Kidney (tissue), 14 donors: ENCODE results near the gene IKZF2. TPM values are rescaled to one million over a fixed set of nuclear protein-coding genes. Genes with fewer than 3 reads are reported as not detected.

Experiments
- DNase-seq, 5 donors: peaks; one replicate each; pipeline ENCODE4 v3.0.0-alpha.2; 2013 to 2020
- FAIRE-seq: peaks from 2 replicates; lab custom pipeline; 2012; peaks lifted over from hg19 to GRCh38; lab: Jason Lieb, UNC
- H3K27ac ChIP-seq, 2 donors: one replicate each; pipeline ENCODE4 v1.7.0; 2013; ENCODE audit warnings: low read depth in 2 of 2, low read length in 2 of 2, inconsistent platforms in 1 of 2
- H3K27me3 ChIP-seq: one replicate; pipeline ENCODE4 v1.7.1; 2013; ENCODE audit warnings: low read length, inconsistent platforms; ENCODE audit not compliant: control insufficient read depth, insufficient read depth
- H3K36me3 ChIP-seq, 3 donors: one replicate each; pipeline versions ENCODE4 v1.7.0 to v1.7.1; 2013; ENCODE audit warnings: low read length in 3 of 3, control low read depth in 1 of 3, inconsistent platforms in 1 of 3; ENCODE audit not compliant: insufficient read depth in 3 of 3, control insufficient read depth in 2 of 3
- H3K4me1 ChIP-seq, 3 donors: one replicate each; pipeline versions ENCODE4 v1.7.0 to v1.7.1; 2013; ENCODE audit warnings: low read length in 3 of 3, inconsistent platforms in 1 of 3, low read depth in 1 of 3; ENCODE audit not compliant: control insufficient read depth in 2 of 3, insufficient read depth in 2 of 3
- H3K4me3 ChIP-seq, 3 donors: one replicate each; pipeline versions ENCODE4 v1.7.0 to v1.8.1; 2013; ENCODE audit warnings: low read length in 3 of 3, control low read depth in 1 of 3, inconsistent platforms in 1 of 3
- H3K9ac ChIP-seq, 3 donors: one replicate each; pipeline versions ENCODE4 v1.7.0 to v1.7.1; 2013; ENCODE audit warnings: low read length in 3 of 3, control low read depth in 1 of 3, inconsistent platforms in 1 of 3
- H3K9me3 ChIP-seq, 3 donors: one replicate each; pipeline versions ENCODE4 v1.7.0 to v1.7.1; 2013; ENCODE audit warnings: low read length in 3 of 3, control low read depth in 1 of 3, inconsistent platforms in 1 of 3; ENCODE audit not compliant: control insufficient read depth in 2 of 3, insufficient read depth in 1 of 3
- intact Hi-C: fragments of 100-400 bp; cut with DNase I; formaldehyde crosslinking; loops from one replicate; pipeline ENCODE4 v1.11.1; 2022
- polyA plus RNA-seq: library from polyadenylated mRNA; stranded (reverse); fragments of 350-450 nt; fragmentation: Illumina TruSeq; extraction: RNeasy Lipid Tissue Mini Kit (QIAGEN cat#74804); gene quantifications from one replicate; pipeline ENCODE4 v1.2.3, GENCODE V29; 2014; ENCODE audit warnings: low read depth, low replicate concordance; ENCODE audit not compliant: insufficient read depth
- total RNA-seq: library from RNA; stranded (reverse); fragmentation: NEBNext Ultra II Directional; extraction: Animal tissue kit (Norgen Biotek cat#: 25700); gene quantifications from one replicate; pipeline ENCODE4 v1.2.1, GENCODE V29; 2021
- TF ChIP-seq, protein P1 (sequence below): IDR thresholded peaks from 3 replicates; pipeline ENCODE4 v1.5.1; 2012; ENCODE audit warnings: mild to moderate bottlenecking, moderate library complexity, borderline replicate concordance; ENCODE audit not compliant: insufficient read depth; ENCODE audit errors: extremely low read depth
- donor health status: control.
- donor health status: control.
- donor health status: control.
- donor health status: control.
- donor health status: control.
- donor health status: DM: yes; HTN: yes; CAD: no.
- donor health status: Normal renal cell carcinoma (clear cell type).

Gene IKZF2
- total and polyA plus RNA-seq, 2 donors from 2014 or later = 0.75 to 12.4 TPM

DNA sequence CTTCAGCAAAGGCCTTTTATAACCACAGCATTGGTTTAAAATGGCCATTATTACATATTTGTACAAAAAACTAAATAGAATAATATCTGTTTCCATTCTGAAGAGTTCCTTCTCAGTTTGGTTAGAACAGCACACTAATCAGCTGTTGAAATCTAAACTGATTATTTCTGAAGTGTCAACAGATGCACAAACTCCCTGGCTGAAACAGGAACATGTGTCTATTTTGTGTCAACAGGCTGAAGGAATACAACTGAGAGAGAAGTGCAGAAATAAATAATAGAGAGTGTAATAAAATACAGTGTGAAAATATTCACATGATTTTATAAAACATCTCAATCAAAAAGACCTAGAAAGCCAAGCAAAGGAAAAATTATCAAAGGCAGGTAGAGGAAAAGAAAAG, 29.7 kb downstream of the IKZF2 start:
- Histone ChIP-seq H3K36me3 (no peaks in the 10 kb centered on the region), H3K27me3 (no peaks in the 10 kb centered on the region), H3K4me3 (no peak overlapping the region), H3K27ac (no peak overlapping the region), H3K9ac (no peak overlapping the region), H3K4me1 (no peaks in the 10 kb centered on the region), H3K9me3 (no peaks in the 10 kb centered on the region)
- TF ChIP-seq, protein P1, sequence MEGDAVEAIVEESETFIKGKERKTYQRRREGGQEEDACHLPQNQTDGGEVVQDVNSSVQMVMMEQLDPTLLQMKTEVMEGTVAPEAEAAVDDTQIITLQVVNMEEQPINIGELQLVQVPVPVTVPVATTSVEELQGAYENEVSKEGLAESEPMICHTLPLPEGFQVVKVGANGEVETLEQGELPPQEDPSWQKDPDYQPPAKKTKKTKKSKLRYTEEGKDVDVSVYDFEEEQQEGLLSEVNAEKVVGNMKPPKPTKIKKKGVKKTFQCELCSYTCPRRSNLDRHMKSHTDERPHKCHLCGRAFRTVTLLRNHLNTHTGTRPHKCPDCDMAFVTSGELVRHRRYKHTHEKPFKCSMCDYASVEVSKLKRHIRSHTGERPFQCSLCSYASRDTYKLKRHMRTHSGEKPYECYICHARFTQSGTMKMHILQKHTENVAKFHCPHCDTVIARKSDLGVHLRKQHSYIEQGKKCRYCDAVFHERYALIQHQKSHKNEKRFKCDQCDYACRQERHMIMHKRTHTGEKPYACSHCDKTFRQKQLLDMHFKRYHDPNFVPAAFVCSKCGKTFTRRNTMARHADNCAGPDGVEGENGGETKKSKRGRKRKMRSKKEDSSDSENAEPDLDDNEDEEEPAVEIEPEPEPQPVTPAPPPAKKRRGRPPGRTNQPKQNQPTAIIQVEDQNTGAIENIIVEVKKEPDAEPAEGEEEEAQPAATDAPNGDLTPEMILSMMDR = no peak
- FAIRE-seq = no peak
- intact Hi-C loops = no loop called here
- no peak for DNase-seq

DNA sequence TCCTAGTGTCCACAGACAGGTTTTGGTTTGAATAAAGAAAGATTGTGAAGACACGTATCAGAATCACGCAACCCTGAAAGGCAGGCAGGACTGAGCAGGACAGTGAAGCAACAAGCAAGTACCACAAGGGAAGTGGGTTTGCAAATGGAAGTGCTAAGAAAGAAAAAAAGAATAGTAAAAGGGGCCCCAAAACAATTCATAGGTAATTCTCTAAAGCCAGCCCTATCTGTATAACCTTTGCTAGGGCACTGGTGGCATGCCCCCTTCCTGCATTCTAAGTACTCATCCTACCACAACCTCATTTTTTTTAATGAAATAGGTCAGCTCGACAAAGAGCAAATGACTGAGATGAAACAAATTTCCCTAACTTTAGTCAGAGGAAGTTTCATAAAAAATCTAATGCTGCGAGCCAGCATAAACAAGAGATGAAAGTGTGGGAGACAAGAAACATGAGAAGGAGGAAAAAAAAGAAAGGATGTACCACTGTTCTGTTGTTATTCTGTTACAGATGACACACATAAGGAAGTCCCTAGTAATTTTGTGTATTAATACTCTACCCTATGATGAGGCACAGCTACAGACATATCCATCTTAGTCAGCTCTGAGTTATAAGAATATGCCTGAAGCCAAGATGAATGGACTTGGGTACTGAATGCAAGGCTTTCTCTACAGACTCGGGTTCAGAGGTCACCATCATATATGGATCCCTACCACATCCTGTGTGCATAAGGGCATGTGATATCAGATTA, 32.2 kb downstream of the IKZF2 start:
- Histone ChIP-seq H3K9me3 (no peaks in the 10 kb centered on the region), H3K27ac (no peak overlapping the region), H3K36me3 (no peaks in the 10 kb centered on the region), H3K27me3 (no peaks in the 10 kb centered on the region), H3K9ac (no peak overlapping the region), H3K4me1 (no peaks in the 10 kb centered on the region), H3K4me3 (no peak overlapping the region)
- intact Hi-C loops = no loop called here
- DNase-seq (peak in 1 of 5 donors; percentile 7), FAIRE-seq (no peak)
- TF ChIP-seq, protein P1 = no peak

DNA sequence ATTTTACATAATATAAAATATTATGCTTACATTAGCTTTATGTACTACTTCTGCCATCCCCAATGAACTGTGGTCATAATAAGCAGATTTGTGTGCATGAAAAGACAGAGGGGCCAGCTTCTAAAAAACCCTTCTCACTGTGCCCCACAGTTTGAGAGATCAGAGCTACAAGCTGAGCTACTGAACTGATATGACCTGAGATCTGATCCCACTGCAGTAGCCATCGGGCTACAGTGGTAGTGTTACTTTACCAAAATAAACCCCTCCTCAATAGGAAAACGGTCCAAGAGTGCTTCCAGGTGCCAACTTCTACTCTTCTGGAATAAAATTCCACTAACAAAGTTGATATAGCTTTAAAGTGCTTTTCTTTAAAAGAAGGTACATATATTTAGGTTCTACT, 43.1 kb downstream of the IKZF2 start:
- FAIRE-seq = no peak
- no peaks in the 10 kb centered on the region for H3K27me3 ChIP-seq
- intact Hi-C loops = no loop called here

More for the DNA sequence above, 43.1 kb downstream of the IKZF2 start:
- H3K9me3 ChIP-seq = no peaks in the 10 kb centered on the region
- H3K27ac ChIP-seq = no peak overlapping the region
- no peak overlapping the region for H3K4me3 ChIP-seq
- no peaks in the 10 kb centered on the region for H3K4me1 ChIP-seq
- TF ChIP-seq, protein P1 = no peak
- no peak overlapping the region for H3K9ac ChIP-seq
- no peaks in the 10 kb centered on the region for H3K36me3 ChIP-seq
- DNase-seq = no peak
